Superior temporal gyrus (tissue), 1 donor: ENCODE results near the gene IFNL1.
"Not testable (repeated sequence)": the region's sequence is repeated elsewhere in the genome, so short reads cannot be mapped to it uniquely, and the experiment has no call there.

Experiments used
- DNase-seq: peaks from one replicate; pipeline ENCODE4 v3.0.0-alpha.2; 2016; ENCODE audit errors: extremely low spot score

The IFNL1 gene

DNA sequence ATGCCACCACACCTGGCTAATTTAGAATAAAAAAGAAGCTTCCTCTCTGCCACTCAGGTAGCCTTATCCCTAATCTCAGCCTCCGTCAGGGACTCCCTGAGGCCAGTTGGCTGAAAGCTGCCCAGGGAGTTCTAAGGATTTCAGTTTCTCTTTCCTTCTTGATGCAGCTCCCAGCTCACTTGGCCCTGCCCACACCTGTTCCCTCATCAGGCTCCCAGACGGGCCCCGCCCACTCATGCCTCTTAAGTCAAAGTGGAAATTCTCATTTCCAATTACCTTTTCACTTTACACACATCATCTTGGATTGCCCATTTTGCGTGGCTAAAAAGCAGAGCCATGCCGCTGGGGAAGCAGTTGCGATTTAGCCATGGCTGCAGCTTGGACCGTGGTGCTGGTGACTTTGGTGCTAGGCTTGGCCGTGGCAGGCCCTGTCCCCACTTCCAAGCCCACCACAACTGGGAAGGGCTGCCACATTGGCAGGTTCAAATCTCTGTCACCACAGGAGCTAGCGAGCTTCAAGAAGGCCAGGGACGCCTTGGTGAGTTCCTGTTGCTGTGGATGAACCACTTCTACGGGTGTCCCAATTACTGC lies at the start of gene IFNL1:
Gene IFNL1, plus strand, starts transcription at position 353 of the 591 bp plus-strand sequence. Its CDS starts 15 bp downstream, at position 368.
- no peak for DNase-seq

DNA sequence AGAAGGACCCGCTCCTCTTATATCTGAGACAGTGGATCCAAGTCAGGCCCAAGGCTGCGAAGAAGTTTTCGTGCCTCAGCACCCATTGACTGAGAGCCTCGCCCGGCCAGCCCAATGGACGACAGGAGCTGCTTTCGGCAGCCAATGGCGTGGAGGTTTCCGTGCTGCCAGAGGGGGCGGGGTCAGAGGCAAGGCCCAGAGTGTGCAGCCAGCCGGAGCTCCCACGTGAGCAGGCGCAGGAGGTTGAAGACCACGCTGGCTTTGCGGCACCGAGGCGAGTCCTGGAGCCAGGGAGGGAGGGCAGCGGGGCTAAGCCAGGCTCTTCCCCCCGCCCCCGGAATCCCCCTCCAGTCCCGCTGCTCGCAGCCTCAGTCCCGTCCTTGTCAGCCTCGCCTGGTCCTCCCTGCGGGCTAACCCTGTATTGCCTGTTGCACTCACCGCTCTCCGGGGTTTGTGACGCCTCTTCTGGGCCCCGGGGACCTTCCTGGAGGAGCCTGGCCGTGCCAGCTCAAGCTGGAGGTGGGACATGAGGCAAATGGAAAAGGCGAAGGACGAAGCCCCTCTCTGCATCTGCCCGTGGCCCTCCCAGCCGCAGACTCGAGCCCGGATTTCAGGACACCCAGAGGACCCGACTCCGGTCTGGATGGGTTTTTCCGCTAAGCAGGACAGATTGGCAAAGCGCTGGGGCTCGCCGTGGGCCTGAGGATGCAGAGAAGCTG lies 49.1 kb upstream of the IFNL1 start:
- no peak for DNase-seq

GRCh38 chr19:39247701-39248664 lies 48.2 kb upstream of the IFNL1 start:
- DNase-seq, result no peak

- DNase-seq, result no peak
Observed at GRCh38 chr19:39248806-39249205, 47.4 kb upstream of the IFNL1 start, which contains the start of gene IFNL4. Gene IFNL4, minus strand, starts transcription at chr19:39248856.

GRCh38 chr19:39251081-39251480 lies 45.1 kb upstream of the IFNL1 start:
- DNase-seq, result no peak

GRCh38 chr19:39251846-39252245 lies 44.4 kb upstream of the IFNL1 start:
- DNase-seq, result no peak

GRCh38 chr19:39252458-39252857 lies 43.7 kb upstream of the IFNL1 start:
- no peak for DNase-seq

DNA sequence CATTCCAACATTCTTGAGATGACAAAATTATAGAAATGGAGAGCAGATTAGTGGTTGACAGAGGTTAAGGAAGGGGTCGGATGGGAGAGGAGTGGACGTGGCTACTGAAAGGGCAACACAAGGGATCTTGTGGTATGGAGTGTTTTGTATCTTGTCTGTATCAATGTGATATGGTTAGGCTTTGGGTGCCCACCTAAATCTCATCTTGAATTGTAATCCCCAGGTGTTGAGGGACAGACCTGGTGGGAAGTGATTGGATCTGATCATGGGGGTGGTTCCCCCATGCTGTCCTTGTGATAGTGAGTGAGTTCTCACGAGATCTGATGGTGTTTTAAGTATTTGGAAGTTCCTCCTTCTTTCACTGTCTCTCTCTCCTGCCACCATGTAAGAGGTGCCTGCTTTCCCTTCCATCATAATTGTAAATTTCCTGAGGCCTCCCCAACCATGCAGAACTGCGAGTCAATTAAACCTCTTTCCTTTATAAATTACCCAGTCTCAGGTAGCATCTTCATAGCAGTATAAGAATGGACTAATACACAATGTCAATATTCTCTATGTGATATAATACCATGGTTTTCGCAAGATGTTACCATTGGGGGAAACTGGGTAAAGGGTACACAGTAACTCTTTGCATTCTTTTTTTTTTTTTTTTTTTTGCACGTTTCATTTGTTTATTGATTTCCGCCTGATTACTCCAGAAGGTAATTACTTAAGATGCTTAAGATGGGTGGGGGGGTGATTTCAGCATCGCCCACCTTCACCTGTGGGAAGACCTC lies 42.6 kb upstream of the IFNL1 start:
- no peak for DNase-seq

DNA sequence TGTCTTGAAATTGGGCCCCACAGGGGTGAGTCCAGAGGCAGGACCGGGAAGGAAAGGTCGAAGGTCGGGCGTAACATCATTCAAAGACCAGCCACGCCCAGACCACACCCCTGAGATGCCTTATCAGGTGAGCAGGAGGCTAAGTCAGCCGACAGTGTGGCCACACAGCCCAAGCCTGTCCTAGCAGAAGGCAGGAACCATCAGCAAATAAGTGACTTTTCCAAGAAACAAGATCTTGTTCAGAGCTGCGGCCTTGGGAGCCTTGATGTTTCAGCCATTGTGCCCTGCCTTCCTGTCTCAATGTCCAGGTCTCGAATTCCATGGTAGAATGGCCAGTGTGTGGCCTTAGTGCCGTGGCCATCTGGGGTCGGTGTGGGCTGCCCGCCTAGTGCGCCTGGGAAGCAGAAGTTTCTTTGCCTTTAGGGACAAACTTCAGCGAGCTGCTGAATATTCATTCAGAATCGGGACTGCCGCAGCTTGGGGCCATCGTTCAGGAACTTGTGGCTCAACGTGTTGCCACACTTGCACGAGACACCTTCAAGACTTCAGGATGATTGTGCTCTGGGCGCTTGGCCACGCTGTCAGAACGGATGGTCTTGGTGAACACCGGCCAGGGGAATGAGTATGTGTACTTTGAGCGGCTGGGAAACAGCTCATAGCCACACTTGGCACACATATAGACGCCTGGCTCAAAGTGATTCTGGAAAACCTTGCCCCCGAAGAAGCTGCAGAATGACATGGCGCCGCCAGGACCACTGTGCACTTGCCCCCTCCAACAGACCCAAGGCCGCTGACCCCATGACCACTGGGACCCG lies 41.5 kb upstream of the IFNL1 start:
- DNase-seq, result no peak

DNA sequence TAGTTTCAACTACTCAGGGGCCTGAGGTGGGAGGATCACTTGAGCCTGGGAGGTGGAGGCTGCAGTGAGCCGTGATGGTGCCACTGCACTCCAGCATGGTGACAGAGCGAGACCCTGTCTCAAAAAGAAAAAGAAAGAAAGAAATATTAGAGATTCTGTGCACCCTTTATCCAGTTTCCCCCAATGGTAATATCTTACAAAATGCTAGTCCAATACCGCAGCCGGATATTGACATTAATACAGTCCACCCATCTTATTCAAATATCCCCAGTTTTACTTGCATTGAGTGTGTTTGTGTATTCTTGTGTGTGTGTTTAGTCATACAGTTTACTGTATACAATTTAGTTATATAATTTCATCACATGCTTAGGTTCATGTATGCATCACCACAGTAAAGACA lies 39.0 kb upstream of the IFNL1 start:
- DNase-seq, result no peak

- DNase-seq, result no peak
Observed at GRCh38 chr19:39261704-39262103, 34.5 kb upstream of the IFNL1 start.

DNA sequence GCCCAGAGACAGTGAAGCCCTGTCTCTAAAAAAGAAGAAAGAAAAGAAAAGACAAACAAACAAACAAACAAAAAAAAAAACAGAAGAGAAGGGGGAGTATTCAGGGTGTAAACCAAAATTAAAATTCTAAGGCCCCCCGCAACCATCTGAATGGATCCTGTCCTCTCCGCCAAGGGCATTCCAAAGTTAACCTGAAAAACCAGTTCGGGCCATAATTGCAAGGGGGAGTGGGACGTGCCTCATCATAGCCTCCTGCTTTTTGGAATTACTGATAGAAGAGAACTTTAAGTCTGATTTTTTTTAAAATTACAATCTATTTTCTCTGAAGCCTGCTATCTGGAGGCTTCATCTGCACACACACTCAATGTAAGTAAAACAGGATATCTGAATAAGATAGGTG lies 33.7 kb upstream of the IFNL1 start:
- DNase-seq, result no peak

DNA sequence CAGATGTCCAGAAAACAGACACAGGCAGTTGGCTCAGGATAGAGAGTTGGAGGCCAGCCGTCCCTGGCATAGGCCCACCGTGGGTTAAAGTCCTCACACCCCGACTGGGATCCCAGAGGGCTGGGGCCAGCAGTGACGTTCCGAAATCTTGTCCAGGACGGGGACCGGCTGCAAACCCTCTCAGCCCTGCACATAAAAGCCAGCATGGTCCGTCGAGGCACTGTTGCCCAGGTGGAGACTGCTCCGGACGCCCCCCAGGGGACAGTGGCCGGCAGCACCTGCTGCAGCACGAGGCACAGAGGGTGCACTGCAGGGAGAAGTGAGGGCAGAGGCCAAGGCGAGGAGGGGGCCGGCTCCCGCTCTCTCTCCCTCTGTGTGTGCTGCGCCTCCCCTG lies 32.3 kb upstream of the IFNL1 start:
- DNase-seq, result no peak

DNA sequence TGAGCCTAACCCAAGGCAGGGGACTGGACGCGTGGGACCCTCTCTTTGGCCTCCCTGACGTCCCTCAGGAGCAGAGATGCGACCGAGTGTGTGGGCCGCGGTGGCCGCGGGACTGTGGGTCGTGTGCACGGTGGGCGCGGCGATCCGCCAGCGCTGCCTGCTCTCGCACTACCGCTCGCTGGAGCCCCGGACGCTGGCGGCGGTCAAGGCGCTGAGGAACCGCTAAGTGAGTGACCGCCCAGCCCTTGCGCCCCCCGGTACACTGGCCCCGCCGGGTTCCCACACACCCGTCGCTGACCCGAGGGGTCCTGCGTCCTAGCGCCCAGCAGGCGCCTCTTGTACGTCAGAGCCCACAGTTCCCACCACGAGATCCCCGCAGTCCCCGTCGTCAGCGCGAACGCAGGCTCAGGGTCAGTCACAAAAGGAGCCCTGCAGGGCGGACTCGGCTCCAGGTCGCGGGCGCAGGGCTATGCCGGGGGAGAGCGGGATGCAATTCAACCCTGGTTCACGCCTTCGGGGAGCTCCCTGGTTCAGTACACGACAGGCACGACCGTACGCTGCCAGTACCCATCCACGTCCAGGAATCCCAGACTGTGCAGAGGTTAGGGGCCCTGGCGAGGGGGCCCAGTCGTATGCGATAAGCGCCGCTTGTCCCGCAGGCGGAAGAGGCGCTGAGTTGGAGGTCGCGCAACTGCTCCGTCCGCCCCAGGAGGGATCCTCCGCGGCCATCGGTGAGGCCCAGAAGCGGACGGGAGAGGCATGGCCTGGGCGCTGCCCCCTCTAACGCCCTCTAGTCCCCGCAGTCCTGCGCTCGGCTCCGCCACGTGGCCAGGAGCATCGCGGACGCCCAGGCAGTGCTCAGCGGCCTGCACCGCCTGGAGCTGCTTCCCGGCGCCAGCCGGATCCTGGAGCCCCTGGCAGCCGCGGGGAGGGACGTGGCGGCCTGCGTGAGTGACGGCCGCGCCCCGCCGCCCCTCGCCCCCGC lies 31.6 kb upstream of the IFNL1 start:
- DNase-seq, result no peak

DNA sequence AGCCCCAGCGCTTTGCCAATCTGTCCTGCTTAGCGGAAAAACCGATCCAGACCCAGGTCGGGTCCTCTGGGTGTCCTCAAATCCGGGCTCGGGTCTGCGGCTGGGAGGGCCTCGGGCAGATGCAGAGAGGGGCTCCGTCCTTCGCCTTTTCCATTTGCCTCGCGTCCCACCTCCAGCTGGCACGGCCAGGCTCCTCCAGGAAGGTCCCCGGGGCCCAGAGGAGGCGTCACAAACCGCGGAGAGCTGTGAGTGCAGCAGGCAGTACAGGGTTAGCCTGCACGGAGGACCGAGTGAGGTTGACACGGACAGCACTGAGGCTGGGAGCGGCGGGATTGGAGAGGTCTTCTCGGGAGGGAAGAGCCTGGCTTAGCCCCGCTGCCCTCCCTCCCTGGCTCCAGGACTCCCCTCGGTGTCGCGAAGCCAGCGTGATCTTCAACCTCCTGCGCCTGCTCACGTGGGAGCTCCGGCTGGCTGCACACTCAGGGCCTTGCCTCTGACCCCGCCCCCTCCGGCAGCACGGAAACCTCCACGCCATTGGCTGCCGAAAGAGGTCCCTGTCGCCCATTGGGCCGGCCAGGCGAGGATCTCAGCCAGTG lies 30.8 kb upstream of the IFNL1 start:
- DNase-seq, result no peak

- not testable (repeated sequence) for DNase-seq
Observed at GRCh38 chr19:39268085-39268484, 28.1 kb upstream of the IFNL1 start, which contains the start of gene IFNL2. Gene IFNL2, plus strand, starts transcription at chr19:39268396. Its CDS starts 173 bp downstream, at chr19:39268569.

GRCh38 chr19:39268531-39269223 lies 27.5 kb upstream of the IFNL1 start:
- not testable (repeated sequence) for DNase-seq

DNA sequence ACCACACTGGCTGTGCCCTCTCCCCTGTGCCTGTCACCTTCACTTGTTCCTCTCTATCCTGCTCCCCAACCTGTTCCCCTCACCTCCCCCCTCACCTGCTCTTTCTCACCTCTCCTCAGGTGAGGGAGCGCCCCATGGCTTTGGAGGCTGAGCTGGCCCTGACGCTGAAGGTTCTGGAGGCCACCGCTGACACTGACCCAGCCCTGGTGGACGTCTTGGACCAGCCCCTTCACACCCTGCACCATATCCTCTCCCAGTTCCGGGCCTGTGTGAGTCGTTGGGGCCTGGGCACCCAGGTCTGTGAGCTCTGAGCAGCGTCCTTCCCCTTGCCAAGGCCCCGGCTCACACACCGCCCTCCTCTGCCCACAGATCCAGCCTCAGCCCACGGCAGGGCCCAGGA lies 26.8 kb upstream of the IFNL1 start:
- DNase-seq, result not testable (repeated sequence)
